ENCODE results near the gene RTCA. TPM values are rescaled to one million over a fixed set of nuclear protein-coding genes. Genes with fewer than 3 reads are reported as not detected.
"Not testable (repeated sequence)": the region's sequence is repeated elsewhere in the genome, so short reads cannot be mapped to it uniquely, and the experiment has no call there.

Gene RTCA
- total RNA-seq, 2 experiments from 2014 or later = 44.7 to 46.0 TPM

DNA sequence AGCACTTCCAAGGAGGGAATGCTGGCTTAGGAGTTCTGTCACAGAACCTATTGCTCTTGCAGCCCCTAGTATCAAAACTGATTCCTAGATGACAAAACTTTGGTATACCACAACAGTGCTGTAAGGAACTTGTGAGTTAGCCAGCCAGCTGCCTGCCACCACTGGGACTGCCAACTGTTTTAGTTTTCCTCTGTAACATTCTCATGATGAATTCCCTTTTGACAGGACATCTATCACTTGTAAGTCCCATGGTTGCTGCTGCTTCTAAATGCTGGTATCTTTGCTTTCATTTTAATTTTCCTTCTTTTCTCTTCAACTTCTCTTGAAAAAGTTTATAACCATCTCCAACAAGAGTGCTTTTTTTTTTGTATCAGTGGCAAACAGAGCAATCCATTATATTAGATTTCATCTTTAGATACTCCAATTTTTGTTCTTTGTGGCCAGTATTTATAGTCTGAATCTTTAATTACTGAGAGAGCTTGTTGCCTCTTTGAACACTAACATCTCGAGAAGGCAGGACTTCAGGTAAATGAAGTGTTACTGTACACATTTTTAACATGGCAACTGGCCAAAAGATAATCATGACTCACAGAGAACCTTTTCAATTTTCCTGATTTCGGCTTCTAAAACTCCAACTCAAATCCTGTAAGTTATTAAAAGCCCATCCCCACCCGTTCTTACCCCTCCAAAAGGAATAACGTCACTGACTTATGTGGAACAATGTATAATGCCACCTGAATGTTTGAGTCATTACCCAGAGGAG is 36.2 kb upstream of the RTCA start:
- H3K4me1 Mint-ChIP-seq (ENCODE audit: low read depth) = peaks cover 10% of the 10 kb centered on the region
- H3K36me3 Mint-ChIP-seq (ENCODE audit: low read depth) = peaks cover 21% of the 10 kb centered on the region
- intact Hi-C loops (cut with micrococcal nuclease) = no loop called here
- H3K9me3 Mint-ChIP-seq = no peaks in the 10 kb centered on the region
- POLR2A ChIA-PET = interaction anchor here (0.9 kb wide), 1 partner anchor 46 kb away, joined by 3 read pairs; no protein-coding TSS in a partner anchor
- H3K4me3 Mint-ChIP-seq = no peak overlapping the region
- no peaks in the 10 kb centered on the region for H3K27me3 Mint-ChIP-seq
- peak overlapping the region; percentile 52 for H3K27ac Mint-ChIP-seq
- no peak for TF ChIP-seq CTCF (IDR thresholded peaks at IDR 0.05)
- CTCF ChIA-PET = no interaction called here
- ATAC-seq (no peak), DNase-seq (no peak)

- no peak overlapping the region for H3K4me3 Mint-ChIP-seq
- DNase-seq (no peak), ATAC-seq (peak; percentile 68)
- intact Hi-C loops (cut with micrococcal nuclease) = no loop called here
- H3K4me1 Mint-ChIP-seq (ENCODE audit: low read depth) = peaks cover 10% of the 10 kb centered on the region
- no peak overlapping the region for H3K27ac Mint-ChIP-seq
- no peak for TF ChIP-seq CTCF (IDR thresholded peaks at IDR 0.05)
- ChIA-PET CTCF (no interaction called here), POLR2A (interaction anchor here (0.9 kb wide), 1 partner anchor 45 kb away, joined by 3 read pairs; no protein-coding TSS in a partner anchor)
- H3K27me3 Mint-ChIP-seq = no peaks in the 10 kb centered on the region
- peaks cover 22% of the 10 kb centered on the region for H3K36me3 Mint-ChIP-seq (ENCODE audit: low read depth)
- H3K9me3 Mint-ChIP-seq = no peaks in the 10 kb centered on the region
Observed at GRCh38 chr1:100230765-100231164, 35.3 kb upstream of the RTCA start.

GRCh38 chr1:100231721-100232120 is 34.3 kb upstream of the RTCA start:
- Mint-ChIP-seq H3K27ac (no peak overlapping the region), H3K36me3 (ENCODE audit: low read depth) (peaks cover 22% of the 10 kb centered on the region), H3K4me3 (no peak overlapping the region), H3K9me3 (no peaks in the 10 kb centered on the region), H3K27me3 (no peaks in the 10 kb centered on the region), H3K4me1 (ENCODE audit: low read depth) (peaks cover 12% of the 10 kb centered on the region)
- ChIA-PET POLR2A (no interaction called here), CTCF (no interaction called here)
- intact Hi-C loops (cut with micrococcal nuclease) = no loop called here
- TF ChIP-seq CTCF (IDR thresholded peaks at IDR 0.05) = no peak
- ATAC-seq (no peak), DNase-seq (no peak)

DNA sequence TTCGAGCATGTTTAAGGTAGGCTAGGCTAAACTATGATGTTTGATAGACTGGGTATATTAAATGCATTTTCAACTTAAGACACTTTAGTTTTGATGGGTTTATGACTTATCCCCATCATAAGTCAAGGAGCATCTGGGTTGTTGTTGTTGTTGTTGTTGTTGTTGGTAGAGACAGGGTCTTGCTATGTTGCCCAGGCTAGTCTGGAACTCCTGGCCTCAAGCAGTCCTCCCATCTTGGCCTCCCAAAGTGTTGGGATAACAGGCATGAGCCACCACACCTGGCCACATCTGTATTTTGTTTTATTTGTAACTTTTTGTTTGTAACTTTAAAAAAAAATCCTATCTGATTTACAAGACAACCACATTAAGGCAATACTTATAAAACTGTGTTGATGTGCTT is 33.9 kb upstream of the RTCA start:
- Mint-ChIP-seq H3K27me3 (no peaks in the 10 kb centered on the region), H3K27ac (no peak overlapping the region), H3K36me3 (ENCODE audit: low read depth) (peaks cover 22% of the 10 kb centered on the region), H3K9me3 (no peaks in the 10 kb centered on the region), H3K4me3 (no peak overlapping the region), H3K4me1 (ENCODE audit: low read depth) (peaks cover 13% of the 10 kb centered on the region)
- intact Hi-C loops (cut with micrococcal nuclease) = no loop called here
- TF ChIP-seq CTCF (IDR thresholded peaks at IDR 0.05) = no peak
- ATAC-seq (no peak), DNase-seq (no peak)
- ChIA-PET CTCF (no interaction called here), POLR2A (no interaction called here)

- ATAC-seq; CTCF ChIA-PET; POLR2A ChIA-PET; H3K27me3 Mint-ChIP-seq; H3K9me3 Mint-ChIP-seq; intact Hi-C loops (cut with micrococcal nuclease); H3K4me3 Mint-ChIP-seq; DNase-seq: not testable (repeated sequence)
- Mint-ChIP-seq H3K36me3 (ENCODE audit: low read depth) (peaks cover 20% of the 10 kb centered on the region), H3K27ac (peak overlapping the region; percentile 9), H3K4me1 (ENCODE audit: low read depth) (peaks cover 13% of the 10 kb centered on the region)
Observed at GRCh38 chr1:100233566-100233965, 32.5 kb upstream of the RTCA start.

Data from activated CD8-positive, alpha-beta T cell treated with anti-CD3 and anti-CD28 coated beads for 36 hours (primary cell).